SK-N-SH treated with all-trans-retinoic acid at 6 μM for 48 hours (cell line): ENCODE measurements around the gene FRRS1.

ENCODE experiments used
- ATAC-seq: fragments of 200-7000 bp; cut with Tn5 transposase; 3 replicates; pipeline ENCODE4 v1.9.1; 2020; ENCODE audit warnings: mild to moderate bottlenecking, moderate library complexity
- ARNTL ChIP-seq: fragments of 450-650 bp; formaldehyde crosslinking; IDR thresholded peaks from 2 replicates; pipeline ENCODE4 v1.5.0; 2020; ENCODE audit warnings: low read depth, mild to moderate bottlenecking, moderate library complexity, borderline replicate concordance
- CREB5 ChIP-seq: fragments of 250-450 bp; sonication (Bioruptor Pico); IDR thresholded peaks from 2 replicates; pipeline ENCODE4 v1.5.1; 2020; ENCODE audit warnings: low read depth, mild to moderate bottlenecking, moderate library complexity
- CSRNP3 ChIP-seq: fragments of 250-450 bp; sonication (Bioruptor Pico); IDR thresholded peaks from 2 replicates; pipeline ENCODE4 v1.5.1; 2021; ENCODE audit warnings: mild to moderate bottlenecking, moderate library complexity
- ESRRG ChIP-seq: fragments of 250-450 bp; sonication (Bioruptor Pico); IDR thresholded peaks from 2 replicates; pipeline ENCODE4 v1.6.1; 2021; ENCODE audit warnings: mild to moderate bottlenecking
- GLIS3 ChIP-seq: fragments of 250-450 bp; sonication (Bioruptor Pico); IDR thresholded peaks from 2 replicates; pipeline ENCODE4 v1.5.0; 2020; ENCODE audit warnings: mild to moderate bottlenecking, moderate library complexity
- ISL1 ChIP-seq: fragments of 250-450 bp; sonication (Bioruptor Pico); IDR thresholded peaks from 2 replicates; pipeline ENCODE4 v2.1.2; 2022; ENCODE audit warnings: mild to moderate bottlenecking, moderate library complexity
- OSR1 ChIP-seq: fragments of 250-450 bp; sonication (Bioruptor Pico); IDR thresholded peaks from 2 replicates; pipeline ENCODE4 v1.8.0; 2022; ENCODE audit warnings: moderate library complexity, mild to moderate bottlenecking, inconsistent platforms
- PATZ1 ChIP-seq: fragments of 250-450 bp; sonication (Bioruptor Pico); IDR thresholded peaks from 2 replicates; pipeline ENCODE4 v1.8.0; 2020; ENCODE audit warnings: mild to moderate bottlenecking, moderate library complexity, borderline replicate concordance
- POU6F1 ChIP-seq: fragments of 250-450 bp; sonication (Bioruptor Pico); IDR thresholded peaks from 2 replicates; pipeline ENCODE4 v1.8.0; 2021; ENCODE audit warnings: low read depth, mild to moderate bottlenecking, moderate library complexity, borderline replicate concordance
- PPARA ChIP-seq: fragments of 250-450 bp; sonication (Bioruptor Pico); IDR thresholded peaks from 2 replicates; pipeline ENCODE4 v1.5.0; 2020; ENCODE audit warnings: mild to moderate bottlenecking, borderline replicate concordance
- RARB ChIP-seq: fragments of 250-450 bp; sonication (Bioruptor Pico); IDR thresholded peaks from 2 replicates; pipeline ENCODE4 v1.8.0; 2021; ENCODE audit warnings: mild to moderate bottlenecking, moderate library complexity
- SNAI2 ChIP-seq: fragments of 250-450 bp; sonication (Bioruptor Pico); IDR thresholded peaks from 2 replicates; pipeline ENCODE4 v1.5.0; 2020; ENCODE audit warnings: mild to moderate bottlenecking, moderate library complexity
- TCF4 ChIP-seq: fragments of 250-450 bp; sonication (Bioruptor Pico); IDR thresholded peaks from 2 replicates; pipeline ENCODE4 v1.8.0; 2021; ENCODE audit warnings: mild to moderate bottlenecking, moderate library complexity, borderline replicate concordance
- TOX ChIP-seq: fragments of 250-450 bp; sonication (Bioruptor Pico); IDR thresholded peaks from 2 replicates; pipeline ENCODE4 v1.8.0; 2021; ENCODE audit warnings: mild to moderate bottlenecking, moderate library complexity, borderline replicate concordance
- TSHZ2 ChIP-seq: fragments of 250-450 bp; sonication (Bioruptor Pico); IDR thresholded peaks from 2 replicates; pipeline ENCODE4 v1.5.0; 2020; ENCODE audit warnings: mild to moderate bottlenecking, moderate library complexity
- ZFP3 ChIP-seq: fragments of 250-450 bp; sonication (Bioruptor Pico); IDR thresholded peaks from 2 replicates; pipeline ENCODE4 v1.5.0; 2020; ENCODE audit warnings: mild to moderate bottlenecking, moderate library complexity
- ZFP30 ChIP-seq: fragments of 450-650 bp; formaldehyde crosslinking; IDR thresholded peaks from 2 replicates; pipeline ENCODE4 v1.5.0; 2022; ENCODE audit warnings: mild to moderate bottlenecking, moderate library complexity
- ZNF565 ChIP-seq: fragments of 450-650 bp; formaldehyde crosslinking; conservative IDR thresholded peaks from 2 replicates; pipeline ENCODE4 v1.5.0; 2020; ENCODE audit warnings: low read depth, mild to moderate bottlenecking, moderate library complexity
- ZNF70 ChIP-seq: fragments of 450-650 bp; formaldehyde crosslinking; IDR thresholded peaks from 2 replicates; pipeline ENCODE4 v1.5.0; 2020; ENCODE audit warnings: mild to moderate bottlenecking, moderate library complexity
- ZNF8 ChIP-seq: fragments of 450-650 bp; formaldehyde crosslinking; IDR thresholded peaks from 2 replicates; pipeline ENCODE4 v1.5.0; 2020; ENCODE audit warnings: mild to moderate bottlenecking, moderate library complexity

Gene FRRS1

GRCh38 chr1:99764439-99764838 lies 2.0 kb downstream of the FRRS1 start (continued):
- TF ChIP-seq TSHZ2 (CRISPR knock-in tag) = no peak
- no peak for TF ChIP-seq ARNTL (CRISPR knock-in tag)
- no peak for TF ChIP-seq POU6F1 (CRISPR knock-in tag)
- TF ChIP-seq ZNF70 = no peak
- no peak for TF ChIP-seq ZFP3 (CRISPR knock-in tag)

- ATAC-seq = no peak
- no peak for TF ChIP-seq ARNTL (CRISPR knock-in tag)
- TF ChIP-seq CSRNP3 = no peak
- TF ChIP-seq TOX (CRISPR knock-in tag) = no peak
- TF ChIP-seq ZFP30 (CRISPR knock-in tag) = no peak
- no peak for TF ChIP-seq PATZ1
- no peak for TF ChIP-seq ZNF565 (CRISPR knock-in tag)
- TF ChIP-seq SNAI2 (CRISPR knock-in tag) = no peak
- TF ChIP-seq PPARA (CRISPR knock-in tag) = no peak
- TF ChIP-seq CREB5 (CRISPR knock-in tag) = no peak
- TF ChIP-seq ISL1 (CRISPR knock-in tag) = no peak
- TF ChIP-seq, all 23 proteins: peak for 0
Observed at GRCh38 chr1:99763956-99764355, 2.5 kb downstream of the FRRS1 start.

- ATAC-seq = no peak; the same call in 2 of the 3 replicates
- TF ChIP-seq PPARA (CRISPR knock-in tag) (no peak), GLIS3 (CRISPR knock-in tag) (no peak), ISL1 (CRISPR knock-in tag) (no peak), ZNF565 (CRISPR knock-in tag) (no peak), SNAI2 (CRISPR knock-in tag) (no peak), ZNF70 (no peak), CSRNP3 (no peak), RARB (CRISPR knock-in tag) (no peak), ZFP3 (CRISPR knock-in tag) (no peak), POU6F1 (CRISPR knock-in tag) (no peak), CREB5 (CRISPR knock-in tag) (no peak), TOX (CRISPR knock-in tag) (no peak), TCF4 (no peak), ARNTL (CRISPR knock-in tag) (no peak), ZNF8 (no peak), ESRRG (CRISPR knock-in tag) (no peak), PATZ1 (no peak), ZFP30 (CRISPR knock-in tag) (no peak), OSR1 (CRISPR knock-in tag) (no peak)
Observed at GRCh38 chr1:99761774-99762173, 4.7 kb downstream of the FRRS1 start.
